WTC11 (cell line): Measurements from ENCODE around the gene GUCY2C.

Experiments
- CREB1 ChIP-seq: sonication (generic); formaldehyde crosslinking; IDR thresholded peaks from 2 replicates; pipeline ENCODE4 v1.8.0; 2023; ENCODE audit warnings: mild to moderate bottlenecking, missing genetic modification reagents
- E2F4 ChIP-seq: sonication (generic); formaldehyde crosslinking; IDR thresholded peaks from 2 replicates; pipeline ENCODE4 v1.8.1; 2022; ENCODE audit warnings: low read depth, mild to moderate bottlenecking, moderate library complexity, missing genetic modification reagents, borderline replicate concordance
- HMGXB4 ChIP-seq: sonication (generic); formaldehyde crosslinking; IDR thresholded peaks from 2 replicates; pipeline ENCODE4 v1.8.1; 2023; ENCODE audit warnings: mild to moderate bottlenecking, moderate library complexity, missing genetic modification reagents
- NFYB ChIP-seq: sonication (generic); formaldehyde crosslinking; conservative IDR thresholded peaks from 2 replicates; pipeline ENCODE4 v1.8.0; 2022; ENCODE audit warnings: low read depth, missing genetic modification reagents
- SP1 ChIP-seq: sonication (generic); formaldehyde crosslinking; conservative IDR thresholded peaks from 2 replicates; pipeline ENCODE4 v1.8.1; 2022; ENCODE audit warnings: missing genetic modification reagents
- TP53 ChIP-seq: sonication (generic); formaldehyde crosslinking; IDR thresholded peaks from 2 replicates; pipeline ENCODE4 v1.8.1; 2023; ENCODE audit warnings: mild to moderate bottlenecking, missing genetic modification reagents
- TF ChIP-seq, protein P1 (sequence below): fragments of 200-600 bp; IDR thresholded peaks from 2 replicates; pipeline ENCODE4 v1.8.0; 2022; ENCODE audit warnings: antibody characterized with exemption
- TF ChIP-seq, protein P2 (sequence below): sonication (generic); formaldehyde crosslinking; IDR thresholded peaks from 2 replicates; pipeline ENCODE4 v1.8.1; 2023; ENCODE audit warnings: mild to moderate bottlenecking, missing genetic modification reagents, moderate library complexity
- TF ChIP-seq, protein P3 (sequence below): sonication (generic); formaldehyde crosslinking; IDR thresholded peaks from 2 replicates; pipeline ENCODE4 v1.8.0; 2023; ENCODE audit warnings: missing genetic modification reagents
- TF ChIP-seq, protein P4 (sequence below): sonication (generic); formaldehyde crosslinking; IDR thresholded peaks from 2 replicates; pipeline ENCODE4 v1.8.1; 2022; ENCODE audit warnings: missing genetic modification reagents, borderline replicate concordance
- TF ChIP-seq, protein P5 (sequence below): sonication (generic); formaldehyde crosslinking; conservative IDR thresholded peaks from 2 replicates; pipeline ENCODE4 v1.8.1; 2022; ENCODE audit warnings: mild to moderate bottlenecking, missing genetic modification reagents
- TF ChIP-seq, protein P6 (sequence below): sonication (generic); formaldehyde crosslinking; IDR thresholded peaks from 2 replicates; pipeline ENCODE4 v1.8.1; 2022; ENCODE audit warnings: low read depth, missing genetic modification reagents, borderline replicate concordance

DNA sequence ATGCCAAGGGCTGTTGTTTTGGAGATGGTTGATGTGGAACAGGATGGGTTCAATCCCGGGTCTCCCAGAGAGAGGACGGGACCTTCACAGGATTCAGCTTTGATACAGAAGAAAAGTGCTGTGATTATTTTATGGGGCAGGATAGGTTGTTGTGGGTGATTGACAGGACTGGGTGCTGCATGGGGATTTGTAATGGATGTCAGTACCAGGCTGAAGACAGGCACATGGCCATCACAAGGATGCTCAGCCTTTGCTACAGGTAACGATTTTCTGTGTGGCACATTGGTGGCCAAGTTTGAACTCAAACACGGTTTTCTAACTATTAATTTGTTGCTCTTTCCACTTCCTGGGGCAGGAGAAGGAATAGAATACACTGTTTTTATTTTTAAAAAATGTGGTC lies 4.5 kb upstream of the GUCY2C start:
- TF ChIP-seq, protein P1, sequence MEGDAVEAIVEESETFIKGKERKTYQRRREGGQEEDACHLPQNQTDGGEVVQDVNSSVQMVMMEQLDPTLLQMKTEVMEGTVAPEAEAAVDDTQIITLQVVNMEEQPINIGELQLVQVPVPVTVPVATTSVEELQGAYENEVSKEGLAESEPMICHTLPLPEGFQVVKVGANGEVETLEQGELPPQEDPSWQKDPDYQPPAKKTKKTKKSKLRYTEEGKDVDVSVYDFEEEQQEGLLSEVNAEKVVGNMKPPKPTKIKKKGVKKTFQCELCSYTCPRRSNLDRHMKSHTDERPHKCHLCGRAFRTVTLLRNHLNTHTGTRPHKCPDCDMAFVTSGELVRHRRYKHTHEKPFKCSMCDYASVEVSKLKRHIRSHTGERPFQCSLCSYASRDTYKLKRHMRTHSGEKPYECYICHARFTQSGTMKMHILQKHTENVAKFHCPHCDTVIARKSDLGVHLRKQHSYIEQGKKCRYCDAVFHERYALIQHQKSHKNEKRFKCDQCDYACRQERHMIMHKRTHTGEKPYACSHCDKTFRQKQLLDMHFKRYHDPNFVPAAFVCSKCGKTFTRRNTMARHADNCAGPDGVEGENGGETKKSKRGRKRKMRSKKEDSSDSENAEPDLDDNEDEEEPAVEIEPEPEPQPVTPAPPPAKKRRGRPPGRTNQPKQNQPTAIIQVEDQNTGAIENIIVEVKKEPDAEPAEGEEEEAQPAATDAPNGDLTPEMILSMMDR, result no peak
- TF ChIP-seq HMGXB4 (CRISPR knock-in tag) (no peak), CREB1 (CRISPR knock-in tag) (no peak), NFYB (CRISPR knock-in tag) (no peak), E2F4 (CRISPR knock-in tag) (no peak), SP1 (CRISPR knock-in tag) (no peak), TP53 (CRISPR knock-in tag) (no peak)
- TF ChIP-seq, protein P2, sequence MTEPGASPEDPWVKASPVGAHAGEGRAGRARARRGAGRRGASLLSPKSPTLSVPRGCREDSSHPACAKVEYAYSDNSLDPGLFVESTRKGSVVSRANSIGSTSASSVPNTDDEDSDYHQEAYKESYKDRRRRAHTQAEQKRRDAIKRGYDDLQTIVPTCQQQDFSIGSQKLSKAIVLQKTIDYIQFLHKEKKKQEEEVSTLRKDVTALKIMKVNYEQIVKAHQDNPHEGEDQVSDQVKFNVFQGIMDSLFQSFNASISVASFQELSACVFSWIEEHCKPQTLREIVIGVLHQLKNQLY (CRISPR knock-in tag), result no peak
- TF ChIP-seq, protein P3, sequence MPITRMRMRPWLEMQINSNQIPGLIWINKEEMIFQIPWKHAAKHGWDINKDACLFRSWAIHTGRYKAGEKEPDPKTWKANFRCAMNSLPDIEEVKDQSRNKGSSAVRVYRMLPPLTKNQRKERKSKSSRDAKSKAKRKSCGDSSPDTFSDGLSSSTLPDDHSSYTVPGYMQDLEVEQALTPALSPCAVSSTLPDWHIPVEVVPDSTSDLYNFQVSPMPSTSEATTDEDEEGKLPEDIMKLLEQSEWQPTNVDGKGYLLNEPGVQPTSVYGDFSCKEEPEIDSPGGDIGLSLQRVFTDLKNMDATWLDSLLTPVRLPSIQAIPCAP, result no peak
- TF ChIP-seq, protein P4, sequence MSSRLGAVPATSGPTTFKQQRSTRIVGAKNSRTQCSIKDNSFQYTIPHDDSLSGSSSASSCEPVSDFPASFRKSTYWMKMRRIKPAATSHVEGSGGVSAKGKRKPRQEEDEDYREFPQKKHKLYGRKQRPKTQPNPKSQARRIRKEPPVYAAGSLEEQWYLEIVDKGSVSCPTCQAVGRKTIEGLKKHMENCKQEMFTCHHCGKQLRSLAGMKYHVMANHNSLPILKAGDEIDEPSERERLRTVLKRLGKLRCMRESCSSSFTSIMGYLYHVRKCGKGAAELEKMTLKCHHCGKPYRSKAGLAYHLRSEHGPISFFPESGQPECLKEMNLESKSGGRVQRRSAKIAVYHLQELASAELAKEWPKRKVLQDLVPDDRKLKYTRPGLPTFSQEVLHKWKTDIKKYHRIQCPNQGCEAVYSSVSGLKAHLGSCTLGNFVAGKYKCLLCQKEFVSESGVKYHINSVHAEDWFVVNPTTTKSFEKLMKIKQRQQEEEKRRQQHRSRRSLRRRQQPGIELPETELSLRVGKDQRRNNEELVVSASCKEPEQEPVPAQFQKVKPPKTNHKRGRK (CRISPR knock-in tag), result no peak
- TF ChIP-seq, protein P5, sequence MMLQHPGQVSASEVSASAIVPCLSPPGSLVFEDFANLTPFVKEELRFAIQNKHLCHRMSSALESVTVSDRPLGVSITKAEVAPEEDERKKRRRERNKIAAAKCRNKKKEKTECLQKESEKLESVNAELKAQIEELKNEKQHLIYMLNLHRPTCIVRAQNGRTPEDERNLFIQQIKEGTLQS (CRISPR knock-in tag), result no peak
- TF ChIP-seq, protein P6, sequence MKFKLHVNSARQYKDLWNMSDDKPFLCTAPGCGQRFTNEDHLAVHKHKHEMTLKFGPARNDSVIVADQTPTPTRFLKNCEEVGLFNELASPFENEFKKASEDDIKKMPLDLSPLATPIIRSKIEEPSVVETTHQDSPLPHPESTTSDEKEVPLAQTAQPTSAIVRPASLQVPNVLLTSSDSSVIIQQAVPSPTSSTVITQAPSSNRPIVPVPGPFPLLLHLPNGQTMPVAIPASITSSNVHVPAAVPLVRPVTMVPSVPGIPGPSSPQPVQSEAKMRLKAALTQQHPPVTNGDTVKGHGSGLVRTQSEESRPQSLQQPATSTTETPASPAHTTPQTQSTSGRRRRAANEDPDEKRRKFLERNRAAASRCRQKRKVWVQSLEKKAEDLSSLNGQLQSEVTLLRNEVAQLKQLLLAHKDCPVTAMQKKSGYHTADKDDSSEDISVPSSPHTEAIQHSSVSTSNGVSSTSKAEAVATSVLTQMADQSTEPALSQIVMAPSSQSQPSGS (CRISPR knock-in tag), result no peak
